Liver (tissue), 9 donors: Measurements from ENCODE around the gene NEK5. TPM values are rescaled to one million over a fixed set of nuclear protein-coding genes. Genes with fewer than 3 reads are reported as not detected.
"Not testable (repeated sequence)": the region's sequence is repeated elsewhere in the genome, so short reads cannot be mapped to it uniquely, and the experiment has no call there.

Source experiments
- DNase-seq: peaks from one replicate; pipeline ENCODE4 v3.0.0-alpha.2; 2017; ENCODE audit warnings: low spot score
- H3K27ac ChIP-seq, 2 donors: one replicate each; pipeline ENCODE4 v1.7.0; 2013; ENCODE audit warnings: inconsistent platforms in 2 of 2, low read length in 2 of 2, control low read depth in 1 of 2, low read depth in 1 of 2, mild to moderate bottlenecking in 1 of 2
- H3K27me3 ChIP-seq, 4 donors: one replicate each; pipeline versions ENCODE4 v1.6.1 to v1.7.0; 2013; ENCODE audit warnings: low read length in 3 of 4, inconsistent platforms in 1 of 4, mild to moderate bottlenecking in 1 of 4, moderate library complexity in 1 of 4; ENCODE audit not compliant: control insufficient read depth in 4 of 4, insufficient read depth in 4 of 4
- H3K36me3 ChIP-seq, 4 donors: one replicate each; pipeline versions ENCODE4 v1.6.1 to v1.7.0; 2013; ENCODE audit warnings: low read length in 3 of 4, mild to moderate bottlenecking in 3 of 4, low read depth in 1 of 4, moderate library complexity in 1 of 4; ENCODE audit not compliant: control insufficient read depth in 4 of 4, insufficient read depth in 3 of 4
- H3K4me1 ChIP-seq, 4 donors: one replicate each; pipeline versions ENCODE4 v1.6.1 to v1.7.0; 2013; ENCODE audit warnings: low read length in 3 of 4, mild to moderate bottlenecking in 3 of 4, moderate library complexity in 1 of 4; ENCODE audit not compliant: control insufficient read depth in 4 of 4, insufficient read depth in 4 of 4
- H3K4me3 ChIP-seq, 3 donors: one replicate each; pipeline versions ENCODE4 v1.6.1 to v1.7.0; 2013; ENCODE audit warnings: low read length in 3 of 3, control low read depth in 1 of 3, low read depth in 1 of 3, mild to moderate bottlenecking in 1 of 3
- H3K9ac ChIP-seq, 2 donors: one replicate each; pipeline ENCODE4 v1.7.0; 2013; ENCODE audit warnings: low read length in 2 of 2, mild to moderate bottlenecking in 2 of 2, moderate library complexity in 2 of 2, control low read depth in 1 of 2, low read depth in 1 of 2
- H3K9me3 ChIP-seq, 4 donors: one replicate each; pipeline versions ENCODE4 v1.6.1 to v1.7.0; 2013; ENCODE audit warnings: low read length in 3 of 4; ENCODE audit not compliant: control insufficient read depth in 4 of 4
- ATF3 ChIP-seq: IDR thresholded peaks from 2 replicates; pipeline ENCODE4 v1.6.1; 2016; ENCODE audit warnings: antibody characterized with exemption
- CTCF ChIP-seq: fragments of 150-350 bp; IDR thresholded peaks from 2 replicates; pipeline ENCODE4 v1.5.1; 2017; ENCODE audit warnings: improper control_type of control experiment, low read depth, low read length; ENCODE audit not compliant: missing input control
- EGR1 ChIP-seq, 2 donors: IDR thresholded peaks; 2 replicates each; pipeline ENCODE4 v1.6.1; 2016 to 2018; ENCODE audit warnings: antibody characterized with exemption in 2 of 2, low read depth in 2 of 2
- FOXA1 ChIP-seq: IDR thresholded peaks from 2 replicates; pipeline ENCODE4 v1.6.1; 2016; ENCODE audit warnings: antibody characterized with exemption
- FOXA2 ChIP-seq: IDR thresholded peaks from 2 replicates; pipeline ENCODE4 v1.6.1; 2016; ENCODE audit warnings: antibody characterized with exemption
- GABPA ChIP-seq, 2 donors: IDR thresholded peaks in 1 of 2; conservative IDR thresholded peaks in 1 of 2; 2 replicates each; pipeline ENCODE4 v1.6.1; 2016; ENCODE audit warnings: antibody characterized with exemption in 2 of 2, mild to moderate bottlenecking in 1 of 2, moderate library complexity in 1 of 2
- HNF4A ChIP-seq, 2 donors: conservative IDR thresholded peaks; 2 replicates each; pipeline ENCODE4 v1.6.1; 2016; ENCODE audit warnings: antibody characterized with exemption in 2 of 2, mild to moderate bottlenecking in 2 of 2
- HNF4G ChIP-seq: IDR thresholded peaks from 2 replicates; pipeline ENCODE4 v1.6.1; 2016; ENCODE audit warnings: antibody characterized with exemption
- JUND ChIP-seq, 2 donors: IDR thresholded peaks; 2 replicates each; pipeline ENCODE4 v1.6.1; 2016; ENCODE audit warnings: antibody characterized with exemption in 2 of 2
- NR2F2 ChIP-seq: IDR thresholded peaks from 2 replicates; pipeline ENCODE4 v1.6.1; 2016; ENCODE audit warnings: antibody characterized with exemption
- RAD21 ChIP-seq, 2 donors: IDR thresholded peaks; 2 replicates each; pipeline ENCODE4 v1.6.1; 2016; ENCODE audit warnings: antibody characterized with exemption in 2 of 2, mild to moderate bottlenecking in 2 of 2
- REST ChIP-seq: IDR thresholded peaks from 2 replicates; pipeline ENCODE4 v1.6.1; 2016; ENCODE audit warnings: antibody characterized with exemption, mild to moderate bottlenecking
- RXRA ChIP-seq, 2 donors: IDR thresholded peaks; 2 replicates each; pipeline ENCODE4 v1.6.1; 2017 to 2018; ENCODE audit warnings: antibody characterized with exemption in 2 of 2, mild to moderate bottlenecking in 1 of 2
- TAF1 ChIP-seq: conservative IDR thresholded peaks from 2 replicates; pipeline ENCODE4 v1.6.1; 2016; ENCODE audit warnings: antibody characterized with exemption, mild to moderate bottlenecking
- YY1 ChIP-seq: IDR thresholded peaks from 2 replicates; pipeline ENCODE4 v1.6.1; 2016; ENCODE audit warnings: antibody characterized with exemption, mild to moderate bottlenecking
- ZBTB33 ChIP-seq: IDR thresholded peaks from 2 replicates; pipeline ENCODE4 v1.6.1; 2016; ENCODE audit warnings: antibody characterized with exemption
- WGBS: extraction: QIAGEN DNeasy Blood & Tissue Kit; methylation state at CpG from one replicate; pipeline ENCODE4 v1.1.7; 2013; 5-methylcytosine and 5-hydroxymethylcytosine counted together
- polyA plus RNA-seq, 2 donors: library from polyadenylated mRNA; stranded (reverse) in 1 of 2; unstranded in 1 of 2; fragments of 200-250 nt in 1 of 2; fragments of >200 nt in 1 of 2; fragmentation: Nextera tagmentation in 1 of 2; extraction: Ambion mirVana in 1 of 2; gene quantifications; one replicate each; pipeline versions ENCODE4 v1.2.1 to v1.2.3, GENCODE V29; 2013 to 2015
- total RNA-seq, 2 donors: library from RNA; depleted of rRNA; stranded (reverse); fragments of >200 nt; gene quantifications; one replicate each; pipeline ENCODE4 v1.2.3, GENCODE V29; 2014
- donor health status: healthy.
- donor health status: healthy.
- donor health status: healthy.
- donor health status: healthy.
- donor health status: healthy.

NEK5 gene
- total and polyA plus RNA-seq, 4 donors = 0.08 to 0.63 (median 0.23) TPM; not detected in 1

- H3K27me3 ChIP-seq, H3K9ac ChIP-seq, H3K9me3 ChIP-seq, H3K4me3 ChIP-seq, DNase-seq, H3K27ac ChIP-seq, H3K36me3 ChIP-seq: not testable (repeated sequence)
- 94% methylated on average over 3 of the region's 3 CpGs for WGBS
- peaks cover 3 to 21% (median 7%) of the 10 kb centered on the region in 4 donors for H3K4me1 ChIP-seq
These were observed 35.0 kb upstream of the NEK5 start for GRCh38 chr13:52163878-52164277.

- H3K27me3 ChIP-seq = no peaks in the 10 kb centered on the region
- TF ChIP-seq FOXA1 (no peak), HNF4A (conservative IDR thresholded peaks at IDR 0.05) (no peak), YY1 (no peak), HNF4G (no peak), CTCF (no peak), ATF3 (no peak), GABPA (IDR thresholded peaks at IDR 0.05 in 1 of 2, conservative IDR thresholded peaks at IDR 0.05 in 1 of 2) (no peak), RXRA (IDR thresholded peaks at IDR 0.05) (no peak), JUND (IDR thresholded peaks at IDR 0.05) (peak in 1 of 2 donors; percentile 39), RAD21 (IDR thresholded peaks at IDR 0.05) (no peak), TAF1 (no peak), FOXA2 (no peak), NR2F2 (peak; percentile 93), EGR1 (IDR thresholded peaks at IDR 0.05; ENCODE audit: low read depth in 2 of 2) (no peak)
- H3K4me3 ChIP-seq = no peak overlapping the region
- peaks cover 3 to 26% (median 7%) of the 10 kb centered on the region in 4 donors for H3K4me1 ChIP-seq
- 70% methylated on average over 5 of the region's 5 CpGs for WGBS
- no peaks in the 10 kb centered on the region for H3K36me3 ChIP-seq
- DNase-seq = no peak
- no peak overlapping the region for H3K9ac ChIP-seq
- no peak overlapping the region for H3K27ac ChIP-seq
- no peaks in the 10 kb centered on the region for H3K9me3 ChIP-seq
These were observed 33.6 kb upstream of the NEK5 start for GRCh38 chr13:52162279-52163101.

GRCh38 chr13:52161181-52161646 is 32.3 kb upstream of the NEK5 start:
- no peak overlapping the region for H3K4me3 ChIP-seq
- no peaks in the 10 kb centered on the region for H3K9me3 ChIP-seq
- no peaks in the 10 kb centered on the region for H3K27me3 ChIP-seq
- 58% methylated on average over 3 of the region's 3 CpGs for WGBS
- no peak for DNase-seq
- no peak overlapping the region for H3K9ac ChIP-seq
- TF ChIP-seq REST (no peak), HNF4G (no peak), RAD21 (IDR thresholded peaks at IDR 0.05) (no peak), YY1 (peak; percentile 63), ATF3 (no peak), ZBTB33 (no peak)
- no peak overlapping the region for H3K27ac ChIP-seq
- peaks cover 3 to 26% (median 7%) of the 10 kb centered on the region in 4 donors for H3K4me1 ChIP-seq
- H3K36me3 ChIP-seq = no peaks in the 10 kb centered on the region
